Type B pancreatic cell (in vitro differentiated cells): ENCODE measurements around the gene SMG6. TPM values are rescaled to one million over a fixed set of nuclear protein-coding genes. Genes with fewer than 3 reads are reported as not detected.

Experiments
- DNase-seq: peaks from one replicate; pipeline ENCODE4 v3.0.0; 2021; ENCODE audit warnings: mixed read lengths; ENCODE audit not compliant: unreplicated experiment; ENCODE audit errors: extremely low spot score
- H3K27ac Mint-ChIP-seq: 2 replicates; pipeline ENCODE4 v1.8.0; 2021; ENCODE audit warnings: mild to moderate bottlenecking, mixed read lengths
- H3K27me3 Mint-ChIP-seq: 2 replicates; pipeline ENCODE4 v1.8.0; 2021; ENCODE audit warnings: mixed read lengths
- H3K36me3 Mint-ChIP-seq: 2 replicates; pipeline ENCODE4 v1.8.0; 2021; ENCODE audit warnings: mixed read lengths
- H3K4me1 Mint-ChIP-seq: one replicate; pipeline ENCODE4 v1.8.0; 2021; ENCODE audit warnings: mixed read lengths; ENCODE audit not compliant: unreplicated experiment
- H3K4me3 Mint-ChIP-seq: 2 replicates; pipeline ENCODE4 v1.8.0; 2021; ENCODE audit warnings: mild to moderate bottlenecking, mixed read lengths
- H3K9me3 Mint-ChIP-seq: 2 replicates; pipeline ENCODE4 v1.8.0; 2021; ENCODE audit warnings: mixed read lengths
- CTCF ChIP-seq: fragments of 200-600 bp; sonication (generic); conservative IDR thresholded peaks from 2 replicates; pipeline ENCODE4 v1.5.0; 2021; ENCODE audit warnings: antibody characterized with exemption, mild to moderate bottlenecking
- microRNA-seq: library from miRNA; unstranded; fragments of <30 nt; microRNA quantifications from one replicate; pipeline ENCODE4, GENCODE V29; 2020
- total RNA-seq: library from RNA; stranded (reverse); gene quantifications from 2 replicates; pipeline ENCODE4 v1.2.1, GENCODE V29; 2021; ENCODE audit warnings: low replicate concordance

The SMG6 gene
- total RNA-seq, 1 donor from 2014 or later, result 39.0 TPM

GRCh38 chr17:2012499-2012898, 291.1 kb downstream of the SMG6 start:
- Mint-ChIP-seq H3K4me3 (no peak overlapping the region), H3K27me3 (peaks cover 8% of the 10 kb centered on the region), H3K27ac (no peak overlapping the region), H3K36me3 (no peaks in the 10 kb centered on the region), H3K4me1 (peaks cover 13% of the 10 kb centered on the region), H3K9me3 (no peaks in the 10 kb centered on the region)
- no peak for DNase-seq
- TF ChIP-seq CTCF, result no peak

GRCh38 chr17:2011411-2012371, 291.9 kb downstream of the SMG6 start:
- Mint-ChIP-seq H3K4me3 (no peak overlapping the region), H3K9me3 (no peaks in the 10 kb centered on the region), H3K36me3 (no peaks in the 10 kb centered on the region), H3K4me1 (peaks cover 13% of the 10 kb centered on the region), H3K27me3 (peaks cover 3% of the 10 kb centered on the region), H3K27ac (peak overlapping the region; percentile 56)
- no peak for DNase-seq
- TF ChIP-seq CTCF, result no peak

Small RNAs within 50 kb of the gene (microRNA-seq; reads per million reads assigned to microRNA genes)
- gene MIR132, result 290 reads per million, percentile 72 among the genes with 10 or more reads in this experiment
- gene MIR212, result 16.8 reads per million, percentile 40 among the genes with 10 or more reads in this experiment

Other genes starting within 250 kb of the SMG6 start
- 3.4 and 21.6 TPM in 2 replicates for gene HIC1, start 248.7 kb downstream of the SMG6 start, total RNA-seq
- gene SRR, start 165 bp upstream of the SMG6 start, total RNA-seq, result 10.8 and 14.4 TPM in 2 replicates
- gene TSR1, start 32.7 kb upstream of the SMG6 start, total RNA-seq, result 37.8 and 40.3 TPM in 2 replicates
- 64.1 and 74.3 TPM in 2 replicates for gene SGSM2, start 33.7 kb upstream of the SMG6 start, total RNA-seq
- 26.9 and 32.9 TPM in 2 replicates for gene MNT, start 97.3 kb upstream of the SMG6 start, total RNA-seq
- 27.5 and 39.3 TPM in 2 replicates for gene METTL16, start 208.1 kb upstream of the SMG6 start, total RNA-seq